ENCODE measurements around the gene TUBB8B. TPM values are rescaled to one million over a fixed set of nuclear protein-coding genes. Genes with fewer than 3 reads are reported as not detected.
"Not testable (repeated sequence)": the region's sequence is repeated elsewhere in the genome, so short reads cannot be mapped to it uniquely, and the experiment has no call there.

TUBB8B gene
- total RNA-seq, 1 experiment from 2014 or later: 1.0 TPM

- H3K9ac ChIP-seq (ENCODE audit: extremely low read depth, insufficient read length, low read length); H4K20me1 ChIP-seq (ENCODE audit: control insufficient read depth, insufficient read depth, insufficient read length); H3K4ac ChIP-seq (ENCODE audit: low read depth, low read length); H3K23ac ChIP-seq (ENCODE audit: insufficient read length, low read depth, low read length); H3K23me2 ChIP-seq (ENCODE audit: insufficient read length, low read depth, low read length, poor library complexity, severe bottlenecking); H3K4me1 Mint-ChIP-seq; H3K79me2 ChIP-seq (ENCODE audit: insufficient read depth, low read length); H3K36me3 Mint-ChIP-seq (ENCODE audit: insufficient read depth in 1 of 3, low read depth in 3 of 3); H3K4me2 ChIP-seq (ENCODE audit: insufficient read depth, insufficient read length, low read length); H3T11ph ChIP-seq (ENCODE audit: low read length); H3K27ac ChIP-seq (ENCODE audit: insufficient read length, low read depth, low read length); H3K9me3 Mint-ChIP-seq; H3K56ac ChIP-seq (ENCODE audit: insufficient read length, low read depth, low read length); H3K4me1 ChIP-seq (ENCODE audit: insufficient read depth, low read length); H2BK15ac ChIP-seq (ENCODE audit: low read depth, low read length); H3K14ac ChIP-seq (ENCODE audit: insufficient read depth, low read length); H2AFZ ChIP-seq (ENCODE audit: low read length); DNase-seq; H3K27me3 ChIP-seq (ENCODE audit: insufficient read depth, low read length); H2BK120ac ChIP-seq (ENCODE audit: low read depth, low read length, poor library complexity, severe bottlenecking); H4K5ac ChIP-seq (ENCODE audit: insufficient read length, low read depth, low read length); H2BK5ac ChIP-seq (ENCODE audit: insufficient read length, low read length); H3K9me3 ChIP-seq (ENCODE audit: control insufficient read depth, low read depth, low read length); H2BK20ac ChIP-seq (ENCODE audit: low read depth, low read length, poor library complexity, severe bottlenecking); H2AK5ac ChIP-seq (ENCODE audit: insufficient read length, low read length); H3K27ac Mint-ChIP-seq; H3K18ac ChIP-seq (ENCODE audit: insufficient read length, low read depth, low read length); H3K4me3 Mint-ChIP-seq; H2BK12ac ChIP-seq (ENCODE audit: insufficient read length, low read depth, low read length); H3K27me3 Mint-ChIP-seq (ENCODE audit: low read depth); H4K91ac ChIP-seq (ENCODE audit: insufficient read length, low read depth, low read length); H3K79me1 ChIP-seq (ENCODE audit: insufficient read depth, low read depth, low read length, poor library complexity, severe bottlenecking); H4K8ac ChIP-seq (replicated peaks; ENCODE audit: insufficient read length, low read depth, low read length): not testable (repeated sequence)
- WGBS (ENCODE audit: extremely low coverage, insufficient read length, low lambda C conversion rate): no CpG with 5 or more reads among the region's 65 CpGs
Observed at GRCh38 chr18:11383-12274, 37.8 kb downstream of the TUBB8B start.

- H3K14ac ChIP-seq (ENCODE audit: insufficient read depth, low read length); H3K4ac ChIP-seq (ENCODE audit: low read depth, low read length); H3K9me3 ChIP-seq (ENCODE audit: control insufficient read depth, low read depth, low read length); H3K27ac Mint-ChIP-seq; H2AFZ ChIP-seq (ENCODE audit: low read length); H2BK120ac ChIP-seq (ENCODE audit: low read depth, low read length, poor library complexity, severe bottlenecking); H3K4me2 ChIP-seq (ENCODE audit: insufficient read depth, insufficient read length, low read length); H2AK5ac ChIP-seq (ENCODE audit: insufficient read length, low read length); H2BK12ac ChIP-seq (ENCODE audit: insufficient read length, low read depth, low read length); H2BK15ac ChIP-seq (ENCODE audit: low read depth, low read length); H4K91ac ChIP-seq (ENCODE audit: insufficient read length, low read depth, low read length); H3T11ph ChIP-seq (ENCODE audit: low read length); H4K5ac ChIP-seq (ENCODE audit: insufficient read length, low read depth, low read length); H3K18ac ChIP-seq (ENCODE audit: insufficient read length, low read depth, low read length); H4K20me1 ChIP-seq (ENCODE audit: control insufficient read depth, insufficient read depth, insufficient read length); H3K27me3 ChIP-seq (ENCODE audit: insufficient read depth, low read length); H3K36me3 Mint-ChIP-seq (ENCODE audit: insufficient read depth in 1 of 3, low read depth in 3 of 3); H3K27me3 Mint-ChIP-seq (ENCODE audit: low read depth); H3K4me1 Mint-ChIP-seq; H3K23ac ChIP-seq (ENCODE audit: insufficient read length, low read depth, low read length); H3K79me2 ChIP-seq (ENCODE audit: insufficient read depth, low read length); H3K4me3 Mint-ChIP-seq; H3K56ac ChIP-seq (ENCODE audit: insufficient read length, low read depth, low read length); DNase-seq; H3K27ac ChIP-seq (ENCODE audit: insufficient read length, low read depth, low read length); H4K8ac ChIP-seq (replicated peaks; ENCODE audit: insufficient read length, low read depth, low read length); H2BK20ac ChIP-seq (ENCODE audit: low read depth, low read length, poor library complexity, severe bottlenecking); H3K9ac ChIP-seq (ENCODE audit: extremely low read depth, insufficient read length, low read length); H3K4me1 ChIP-seq (ENCODE audit: insufficient read depth, low read length); H2BK5ac ChIP-seq (ENCODE audit: insufficient read length, low read length); H3K23me2 ChIP-seq (ENCODE audit: insufficient read length, low read depth, low read length, poor library complexity, severe bottlenecking); H3K79me1 ChIP-seq (ENCODE audit: insufficient read depth, low read depth, low read length, poor library complexity, severe bottlenecking); H3K9me3 Mint-ChIP-seq: not testable (repeated sequence)
- WGBS (ENCODE audit: extremely low coverage, insufficient read length, low lambda C conversion rate): no CpG with 5 or more reads among the region's 75 CpGs
Observed at GRCh38 chr18:10624-11184, 38.7 kb downstream of the TUBB8B start.

Data from H9 (cell line).